ENCODE results near the gene HNRNPM.
A peak's percentile ranks its signal among the peaks of the same experiment; 100 is the strongest.

Gene HNRNPM

GRCh38 chr19:8489561-8490394, 45.0 kb downstream of the HNRNPM start:
- no peak for DNase-seq

GRCh38 chr19:8490395-8490760, 45.6 kb downstream of the HNRNPM start:
- DNase-seq = no peak

- no peak for DNase-seq
Observed at GRCh38 chr19:8490873-8491272, 46.1 kb downstream of the HNRNPM start.

- DNase-seq = no peak
Observed at GRCh38 chr19:8491574-8491973, 46.8 kb downstream of the HNRNPM start.

- DNase-seq = no peak
Observed at GRCh38 chr19:8494158-8494557, 49.4 kb downstream of the HNRNPM start.

- no peak for DNase-seq
Observed at GRCh38 chr19:8498295-8498694, 53.5 kb downstream of the HNRNPM start.

GRCh38 chr19:8499048-8499833, 54.5 kb downstream of the HNRNPM start:
- no peak for DNase-seq

GRCh38 chr19:8500158-8500557, 55.4 kb downstream of the HNRNPM start:
- DNase-seq = no peak

- DNase-seq = no peak
Observed at GRCh38 chr19:8501516-8501915, 56.7 kb downstream of the HNRNPM start.

- DNase-seq = no peak
Observed at GRCh38 chr19:8501981-8502380, 57.2 kb downstream of the HNRNPM start.

GRCh38 chr19:8503510-8503909, 58.7 kb downstream of the HNRNPM start:
- no peak for DNase-seq

GRCh38 chr19:8504171-8504570, 59.4 kb downstream of the HNRNPM start:
- DNase-seq = no peak

GRCh38 chr19:8504919-8505318, 60.1 kb downstream of the HNRNPM start:
- no peak for DNase-seq

- peak; percentile 46 to 81 (median 62) for DNase-seq
Observed at GRCh38 chr19:8505680-8506401, 61.1 kb downstream of the HNRNPM start.

- DNase-seq = no peak
Observed at GRCh38 chr19:8506402-8506957, 61.7 kb downstream of the HNRNPM start.

GRCh38 chr19:8510589-8511115, 65.9 kb downstream of the HNRNPM start:
- DNase-seq = no peak

- no peak for DNase-seq
Observed at GRCh38 chr19:8511573-8512101, 66.9 kb downstream of the HNRNPM start.

- no peak for DNase-seq
Observed at GRCh38 chr19:8512115-8512967, 67.6 kb downstream of the HNRNPM start.

GRCh38 chr19:8513036-8513686, 68.4 kb downstream of the HNRNPM start:
- DNase-seq = no peak

GRCh38 chr19:8513687-8514504, 69.1 kb downstream of the HNRNPM start, which contains the start of gene ZNF414:
Gene ZNF414 (minus strand): TSS chr19:8514167. CDS start chr19:8514046, 121 bp downstream.
- peak; percentile 93 to 100 (median 98) for DNase-seq
